HG03439 (cell line): ENCODE data around the gene ANKRD37.

ENCODE experiments used
- ATAC-seq: cut with Tn5 transposase; IDR thresholded peaks from one replicate; pipeline ENCODE4 v1.9.1; 2021; ENCODE audit warnings: mild to moderate bottlenecking, moderate library complexity; ENCODE audit not compliant: unreplicated experiment

Gene ANKRD37

DNA sequence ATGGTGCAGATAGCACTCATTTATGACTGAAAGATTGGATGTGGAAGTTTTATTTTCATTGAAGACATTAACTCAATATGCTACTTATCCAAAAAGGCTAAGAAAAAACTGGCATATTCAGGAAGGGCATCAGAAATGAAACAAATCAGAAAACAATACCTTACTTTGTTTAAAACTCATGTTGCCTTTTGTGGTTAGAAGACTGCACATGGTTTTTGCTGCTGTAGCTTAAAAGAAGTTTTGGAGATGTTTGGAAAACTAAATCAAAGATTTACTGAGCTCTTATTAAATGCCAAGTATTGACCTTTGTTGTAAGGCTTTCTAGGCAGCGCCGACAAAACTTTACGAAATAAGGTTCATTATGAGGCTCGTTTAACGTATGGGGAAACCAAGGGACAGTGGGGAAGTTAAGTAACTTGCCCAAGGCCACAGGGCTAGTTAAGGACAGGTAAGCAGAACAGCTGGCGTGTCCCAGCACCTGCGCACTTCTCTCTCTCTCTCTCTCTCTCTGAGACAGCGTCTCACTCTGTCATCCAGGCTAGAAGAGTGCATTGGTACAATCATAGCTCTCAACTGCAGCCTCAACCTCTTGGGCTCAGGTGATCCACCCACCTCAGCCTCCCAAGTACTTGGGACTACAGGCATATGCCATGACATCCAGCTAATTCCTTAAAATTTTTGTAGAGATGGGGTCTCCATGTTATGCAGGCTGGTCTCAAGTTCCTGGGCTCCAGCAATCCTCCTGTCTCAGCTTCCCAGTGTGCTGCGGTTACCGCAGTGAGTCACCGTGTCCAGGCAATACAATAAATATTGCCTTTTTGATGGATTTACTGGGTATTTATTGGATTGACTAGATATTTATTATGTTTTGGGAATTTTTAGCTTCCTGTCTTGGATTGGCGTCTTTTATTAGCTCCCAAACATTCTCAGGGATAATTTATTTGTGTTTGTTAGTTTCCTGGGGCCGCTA, 17.0 kb upstream of the ANKRD37 start:
- no peak for ATAC-seq

DNA sequence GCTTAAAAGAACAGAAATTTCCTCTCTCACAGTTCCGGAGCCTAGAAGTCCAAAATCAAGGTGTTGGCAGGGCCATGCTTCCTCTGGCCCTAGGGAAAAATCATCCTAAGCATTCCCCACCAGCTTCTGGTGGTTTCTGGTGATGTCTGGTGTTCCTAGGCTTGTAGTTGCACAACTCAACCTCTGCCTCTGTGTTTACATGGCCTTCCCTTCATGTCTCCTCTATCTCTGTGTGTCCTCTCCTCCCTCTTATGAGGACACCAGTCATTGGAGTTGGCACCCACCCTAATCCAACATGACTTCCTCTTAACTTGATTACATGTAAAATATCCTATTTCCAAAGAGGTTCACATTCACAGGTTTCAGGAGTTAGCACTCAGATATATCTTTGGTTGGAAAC, 16.3 kb upstream of the ANKRD37 start:
- no peak for ATAC-seq

DNA sequence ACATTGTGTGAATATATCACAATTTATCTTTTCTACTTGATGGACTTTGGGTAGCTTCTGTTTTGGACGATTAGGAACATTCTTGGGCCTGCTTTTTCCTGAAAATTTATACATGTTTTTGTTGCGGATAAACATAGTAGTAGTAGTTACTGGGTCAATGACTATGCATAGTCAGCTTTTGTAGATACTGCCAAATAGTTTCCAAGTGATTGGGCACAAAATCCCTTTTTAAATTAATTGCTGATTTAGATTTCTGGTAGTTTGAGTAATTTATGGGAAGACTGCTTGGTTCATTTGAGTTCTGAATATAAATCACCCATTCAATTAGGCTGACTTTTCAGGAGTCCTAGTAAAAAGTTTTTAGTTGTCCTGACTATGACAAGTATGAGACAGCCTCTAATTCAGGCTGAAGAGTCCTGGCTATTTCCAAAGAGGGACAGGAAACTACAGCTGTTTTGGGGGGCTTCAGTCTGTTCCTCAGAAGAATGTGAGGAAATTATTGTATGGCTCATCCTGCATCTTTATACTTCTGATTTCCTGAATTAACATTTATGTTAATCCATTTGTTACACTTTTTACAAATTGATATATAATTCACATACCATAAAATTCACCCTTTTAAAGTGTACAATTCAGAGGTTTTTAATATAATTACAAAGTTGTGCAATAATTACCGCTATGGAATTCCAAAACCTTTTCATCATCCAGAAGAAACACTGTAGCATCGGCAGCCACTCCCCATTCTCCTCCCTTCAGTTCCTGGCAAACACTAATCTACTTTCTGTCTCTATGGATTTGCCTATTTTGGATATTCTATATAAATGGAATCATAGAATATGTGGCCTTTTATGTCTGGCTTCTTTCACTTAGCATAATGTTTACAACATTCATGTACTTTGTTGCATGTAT, 15.1 kb upstream of the ANKRD37 start:
- ATAC-seq, result no peak

GRCh38 chr4:185382754-185383153, 13.9 kb upstream of the ANKRD37 start:
- ATAC-seq, result no peak

DNA sequence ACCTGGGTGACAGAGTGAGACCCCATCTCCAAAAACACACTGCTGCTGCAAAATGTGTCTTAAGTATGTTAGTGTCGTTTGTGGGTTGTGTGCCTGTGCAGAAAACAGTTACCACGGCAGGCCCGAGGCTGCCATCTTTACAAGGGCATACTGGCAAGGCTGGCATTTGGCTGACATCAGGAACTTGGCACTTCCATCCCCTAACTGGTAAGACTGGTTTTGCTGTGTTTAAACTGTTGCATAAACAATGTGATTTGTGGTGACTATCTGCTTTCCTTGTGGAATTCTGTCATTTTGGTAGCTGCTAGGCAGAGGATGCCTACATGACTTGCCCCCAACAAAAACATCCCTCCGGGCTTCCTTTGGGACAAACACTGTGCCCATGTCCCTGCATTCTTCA, 13.2 kb upstream of the ANKRD37 start:
- ATAC-seq, result no peak

GRCh38 chr4:185384061-185384460, 12.6 kb upstream of the ANKRD37 start:
- ATAC-seq, result no peak

DNA sequence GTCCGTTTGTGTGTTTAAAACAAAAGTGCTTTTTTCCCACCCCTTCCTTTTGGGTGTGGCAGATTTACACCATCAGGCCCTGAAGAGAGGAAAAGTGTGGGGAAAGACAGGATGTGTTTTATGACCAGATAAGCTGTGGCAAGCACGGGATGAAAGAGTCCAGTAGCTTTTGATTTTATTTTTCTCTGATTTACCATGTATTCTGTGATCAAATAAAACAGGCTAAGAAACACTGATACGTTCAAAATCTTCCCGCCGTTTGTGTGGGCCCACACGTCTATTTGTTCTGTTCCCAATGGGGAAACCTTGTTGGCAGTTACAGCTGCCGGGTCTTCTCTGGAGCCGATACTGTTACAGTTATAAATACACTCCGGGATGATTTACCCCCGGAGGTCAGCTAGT, 11.7 kb upstream of the ANKRD37 start:
- no peak for ATAC-seq

DNA sequence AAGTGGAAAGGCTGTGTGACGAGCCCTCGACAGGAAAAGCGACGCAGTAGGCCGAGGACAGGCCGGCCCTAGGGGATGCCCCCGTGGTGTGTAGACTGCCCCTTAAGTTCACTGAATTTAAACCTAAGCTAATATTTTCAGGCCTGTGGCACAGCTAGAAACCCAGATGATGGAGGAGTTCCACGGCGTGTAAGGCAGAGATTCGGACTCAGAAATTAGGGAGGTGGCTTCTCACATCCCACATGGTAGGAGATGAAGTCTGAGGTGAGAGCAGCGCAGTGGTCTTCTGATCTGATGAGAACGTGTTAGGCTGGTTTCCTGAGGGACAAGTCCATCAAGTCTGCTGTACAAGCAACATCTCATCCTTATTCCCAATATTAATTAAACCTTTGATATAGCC, 8.7 kb upstream of the ANKRD37 start:
- no peak for ATAC-seq

DNA sequence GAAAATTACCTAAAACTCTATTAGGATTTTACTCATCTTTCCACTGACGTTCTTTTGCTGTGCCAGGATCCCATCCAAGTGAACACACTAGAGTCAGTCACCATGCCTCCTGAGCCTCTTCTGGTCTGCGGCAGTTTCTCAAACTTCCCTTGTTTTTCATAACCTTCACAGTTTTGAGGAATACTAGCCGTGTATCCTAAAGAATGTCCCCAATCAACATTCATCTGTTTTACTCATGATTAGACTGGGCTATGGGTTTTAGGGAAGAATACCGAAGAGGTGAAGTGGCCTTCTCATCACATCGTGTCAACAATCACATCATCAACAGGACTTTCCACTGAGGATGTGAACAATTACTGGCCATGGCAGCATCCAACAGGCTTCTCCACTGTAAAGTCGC, 5.7 kb upstream of the ANKRD37 start:
- no peak for ATAC-seq

DNA sequence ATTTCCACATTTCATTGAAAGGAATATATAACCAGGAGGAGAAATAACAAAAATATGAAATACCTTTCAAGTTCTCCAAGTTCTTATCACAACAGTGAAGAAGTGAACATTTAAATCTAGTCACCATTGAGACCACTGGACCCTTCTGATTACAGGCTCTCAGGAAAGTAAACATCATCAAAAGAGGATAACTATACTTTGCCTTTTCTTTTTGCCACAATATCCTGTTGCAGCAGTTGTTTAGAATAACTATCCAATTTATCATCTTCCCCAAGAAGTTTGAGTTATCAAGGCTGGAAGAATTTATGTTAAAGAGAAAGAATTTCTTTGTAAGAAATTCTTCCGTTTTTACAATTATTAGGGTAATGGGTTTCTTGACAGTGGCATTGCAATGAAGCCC, 4.5 kb upstream of the ANKRD37 start:
- ATAC-seq, result no peak

DNA sequence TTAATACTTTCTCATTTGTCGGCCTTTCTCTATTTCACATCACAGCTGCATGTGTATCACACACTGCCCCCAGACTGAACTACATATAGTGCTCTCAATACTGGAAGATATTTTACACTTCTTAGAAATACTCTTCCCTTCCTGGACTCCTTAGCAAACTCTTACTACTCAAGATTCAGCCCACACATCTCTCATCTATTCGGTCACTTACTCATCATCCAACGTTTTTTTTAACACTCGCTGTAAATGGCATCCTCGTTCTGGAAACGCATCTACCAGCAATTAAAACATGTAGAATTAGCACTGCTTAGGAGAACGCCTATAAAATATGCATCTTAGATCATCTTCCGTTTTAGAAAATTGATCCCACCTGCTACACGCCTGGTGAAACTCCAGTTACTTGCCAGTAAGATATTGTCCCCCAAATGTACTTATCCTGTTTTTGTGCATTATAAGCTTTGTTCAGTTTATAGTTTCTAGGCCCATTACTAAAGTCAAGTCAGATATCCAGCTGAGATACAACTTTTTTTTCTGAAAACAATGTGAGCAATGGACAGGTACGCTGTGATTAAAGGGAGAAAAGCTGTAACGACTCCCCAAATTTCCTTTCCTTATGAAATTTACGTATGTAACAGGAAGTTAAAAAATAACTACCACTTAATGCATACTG, 1.9 kb upstream of the ANKRD37 start:
- ATAC-seq, result no peak

- ATAC-seq, result no peak
Observed at GRCh38 chr4:185395238-185395955, 1.2 kb upstream of the ANKRD37 start, which contains the start of gene LRP2BP. LRP2BP (minus strand) TSS chr4:185395924; CDS start chr4:185378186, 17,738 bp downstream.

GRCh38 chr4:185395956-185396723, 501 bp upstream of the ANKRD37 start:
- ATAC-seq, result peak; percentile 80

DNA sequence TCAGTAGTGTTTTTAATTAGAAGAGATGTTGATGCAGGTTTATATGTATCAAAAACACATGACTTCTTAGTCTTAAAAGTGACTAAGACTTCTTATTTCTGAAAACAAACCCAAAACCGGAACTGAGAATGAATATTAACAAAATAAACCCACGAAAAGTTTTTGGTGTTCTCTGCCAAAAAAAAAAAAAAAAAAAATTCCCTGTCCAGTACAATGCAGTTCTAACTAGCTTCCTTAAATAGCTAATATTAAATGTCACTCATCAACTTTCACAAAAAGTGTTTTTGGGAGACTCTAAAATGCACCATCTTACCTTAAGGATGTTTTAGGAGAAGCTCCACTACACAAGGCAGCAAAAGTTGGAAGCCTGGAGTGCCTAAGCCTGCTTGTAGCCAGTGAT, 2.0 kb downstream of the ANKRD37 start:
- ATAC-seq, result no peak

GRCh38 chr4:185399466-185399865, 2.8 kb downstream of the ANKRD37 start:
- ATAC-seq, result no peak

- no peak for ATAC-seq
Observed at GRCh38 chr4:185404031-185404430, 7.4 kb downstream of the ANKRD37 start.

- ATAC-seq, result peak; percentile 52
Observed at GRCh38 chr4:185405296-185405999, 8.8 kb downstream of the ANKRD37 start.

GRCh38 chr4:185408432-185408831, 11.8 kb downstream of the ANKRD37 start:
- no peak for ATAC-seq

- ATAC-seq, result no peak
Observed at GRCh38 chr4:185411849-185412248, 15.2 kb downstream of the ANKRD37 start.
